ENCODE measurements around the gene CCDC137. TPM values are rescaled to one million over a fixed set of nuclear protein-coding genes. Genes with fewer than 3 reads are reported as not detected.

Gene CCDC137
- total and polyA plus RNA-seq, 2 of the 13 experiments (the other 11 are each of a cell fraction or from before 2014, with no cell fraction given) = 14.6 to 39.1 TPM

DNA sequence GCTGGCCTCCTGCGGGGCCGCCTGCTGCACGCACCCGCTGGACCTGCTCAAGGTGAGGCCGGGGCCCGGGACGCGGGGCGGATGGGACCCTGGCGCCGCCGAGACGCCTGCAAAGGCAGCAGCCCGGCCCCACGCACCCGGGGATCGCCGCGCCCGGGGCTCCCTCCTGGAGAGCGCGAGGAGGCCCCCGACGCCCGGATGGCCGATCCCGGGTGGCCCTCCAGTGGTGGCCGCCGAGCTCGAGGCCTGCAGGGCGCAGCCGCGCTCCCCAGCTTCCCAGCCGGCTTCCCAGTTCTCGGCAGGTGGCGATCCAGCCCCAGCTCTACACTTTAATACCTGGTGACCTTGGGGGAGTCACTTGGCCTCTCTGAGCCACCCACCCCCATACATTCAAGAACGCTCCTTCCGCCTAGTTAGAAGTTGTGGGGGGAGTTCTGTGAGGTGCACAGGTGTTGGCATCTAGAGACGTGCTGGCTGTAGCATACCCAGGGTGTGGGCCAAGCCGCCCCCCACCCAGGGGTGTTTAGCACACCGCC is 46.0 kb downstream of the CCDC137 start (continued):
- peak; percentile 28; the same call in 1 of the 2 replicates for TF ChIP-seq SALL1 (CRISPR knock-in tag; IDR thresholded peaks at IDR 0.05)
- TF ChIP-seq MBNL3 (CRISPR knock-in tag; conservative IDR thresholded peaks at IDR 0.05) = no peak
- TF ChIP-seq HHEX (CRISPR knock-in tag; IDR thresholded peaks at IDR 0.05) = no peak
- TF ChIP-seq, protein P1, sequence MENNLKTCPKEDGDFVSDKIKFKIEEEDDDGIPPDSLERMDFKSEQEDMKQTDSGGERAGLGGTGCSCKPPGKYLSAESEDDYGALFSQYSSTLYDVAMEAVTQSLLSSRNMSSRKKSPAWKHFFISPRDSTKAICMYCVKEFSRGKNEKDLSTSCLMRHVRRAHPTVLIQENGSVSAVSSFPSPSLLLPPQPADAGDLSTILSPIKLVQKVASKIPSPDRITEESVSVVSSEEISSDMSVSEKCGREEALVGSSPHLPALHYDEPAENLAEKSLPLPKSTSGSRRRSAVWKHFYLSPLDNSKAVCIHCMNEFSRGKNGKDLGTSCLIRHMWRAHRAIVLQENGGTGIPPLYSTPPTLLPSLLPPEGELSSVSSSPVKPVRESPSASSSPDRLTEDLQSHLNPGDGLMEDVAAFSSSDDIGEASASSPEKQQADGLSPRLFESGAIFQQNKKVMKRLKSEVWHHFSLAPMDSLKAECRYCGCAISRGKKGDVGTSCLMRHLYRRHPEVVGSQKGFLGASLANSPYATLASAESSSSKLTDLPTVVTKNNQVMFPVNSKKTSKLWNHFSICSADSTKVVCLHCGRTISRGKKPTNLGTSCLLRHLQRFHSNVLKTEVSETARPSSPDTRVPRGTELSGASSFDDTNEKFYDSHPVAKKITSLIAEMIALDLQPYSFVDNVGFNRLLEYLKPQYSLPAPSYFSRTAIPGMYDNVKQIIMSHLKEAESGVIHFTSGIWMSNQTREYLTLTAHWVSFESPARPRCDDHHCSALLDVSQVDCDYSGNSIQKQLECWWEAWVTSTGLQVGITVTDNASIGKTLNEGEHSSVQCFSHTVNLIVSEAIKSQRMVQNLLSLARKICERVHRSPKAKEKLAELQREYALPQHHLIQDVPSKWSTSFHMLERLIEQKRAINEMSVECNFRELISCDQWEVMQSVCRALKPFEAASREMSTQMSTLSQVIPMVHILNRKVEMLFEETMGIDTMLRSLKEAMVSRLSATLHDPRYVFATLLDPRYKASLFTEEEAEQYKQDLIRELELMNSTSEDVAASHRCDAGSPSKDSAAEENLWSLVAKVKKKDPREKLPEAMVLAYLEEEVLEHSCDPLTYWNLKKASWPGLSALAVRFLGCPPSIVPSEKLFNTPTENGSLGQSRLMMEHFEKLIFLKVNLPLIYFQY (CRISPR knock-in tag; IDR thresholded peaks at IDR 0.05; ENCODE audit: borderline replicate concordance) = no peak
- TF ChIP-seq CREM (IDR thresholded peaks at IDR 0.05) = no peak
- TF ChIP-seq CREM (CRISPR knock-in tag; IDR thresholded peaks at IDR 0.05) = no peak
- TF ChIP-seq ZNF788 (CRISPR knock-in tag; IDR thresholded peaks at IDR 0.05; ENCODE audit: borderline replicate concordance) = no peak; the same call in 1 of the 2 replicates
- TF ChIP-seq FOSL2 (CRISPR knock-in tag; IDR thresholded peaks at IDR 0.05) = no peak
- TF ChIP-seq ZBTB26 (CRISPR knock-in tag; IDR thresholded peaks at IDR 0.05; ENCODE audit: borderline replicate concordance) = no peak
- no peak for TF ChIP-seq FLYWCH1 (CRISPR knock-in tag; IDR thresholded peaks at IDR 0.05)
- no peak for TF ChIP-seq TAF1 (CRISPR knock-in tag; IDR thresholded peaks at IDR 0.05)
- no peak for TF ChIP-seq NONO (IDR thresholded peaks at IDR 0.05)
- TF ChIP-seq NONO (CRISPR knock-in tag; conservative IDR thresholded peaks at IDR 0.05) = no peak
- TF ChIP-seq, protein P2, sequence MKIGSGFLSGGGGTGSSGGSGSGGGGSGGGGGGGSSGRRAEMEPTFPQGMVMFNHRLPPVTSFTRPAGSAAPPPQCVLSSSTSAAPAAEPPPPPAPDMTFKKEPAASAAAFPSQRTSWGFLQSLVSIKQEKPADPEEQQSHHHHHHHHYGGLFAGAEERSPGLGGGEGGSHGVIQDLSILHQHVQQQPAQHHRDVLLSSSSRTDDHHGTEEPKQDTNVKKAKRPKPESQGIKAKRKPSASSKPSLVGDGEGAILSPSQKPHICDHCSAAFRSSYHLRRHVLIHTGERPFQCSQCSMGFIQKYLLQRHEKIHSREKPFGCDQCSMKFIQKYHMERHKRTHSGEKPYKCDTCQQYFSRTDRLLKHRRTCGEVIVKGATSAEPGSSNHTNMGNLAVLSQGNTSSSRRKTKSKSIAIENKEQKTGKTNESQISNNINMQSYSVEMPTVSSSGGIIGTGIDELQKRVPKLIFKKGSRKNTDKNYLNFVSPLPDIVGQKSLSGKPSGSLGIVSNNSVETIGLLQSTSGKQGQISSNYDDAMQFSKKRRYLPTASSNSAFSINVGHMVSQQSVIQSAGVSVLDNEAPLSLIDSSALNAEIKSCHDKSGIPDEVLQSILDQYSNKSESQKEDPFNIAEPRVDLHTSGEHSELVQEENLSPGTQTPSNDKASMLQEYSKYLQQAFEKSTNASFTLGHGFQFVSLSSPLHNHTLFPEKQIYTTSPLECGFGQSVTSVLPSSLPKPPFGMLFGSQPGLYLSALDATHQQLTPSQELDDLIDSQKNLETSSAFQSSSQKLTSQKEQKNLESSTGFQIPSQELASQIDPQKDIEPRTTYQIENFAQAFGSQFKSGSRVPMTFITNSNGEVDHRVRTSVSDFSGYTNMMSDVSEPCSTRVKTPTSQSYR (CRISPR knock-in tag; IDR thresholded peaks at IDR 0.05; ENCODE audit: borderline replicate concordance) = peak; percentile 9; the same call in 1 of the 2 replicates
- TF ChIP-seq ZSCAN30 (CRISPR knock-in tag; IDR thresholded peaks at IDR 0.05) = no peak
- TF ChIP-seq ATF1 (CRISPR knock-in tag; IDR thresholded peaks at IDR 0.05) = no peak
- TF ChIP-seq ZNF652 (CRISPR knock-in tag; IDR thresholded peaks at IDR 0.05; ENCODE audit: borderline replicate concordance, low read depth) = no peak
- TF ChIP-seq, protein P3, sequence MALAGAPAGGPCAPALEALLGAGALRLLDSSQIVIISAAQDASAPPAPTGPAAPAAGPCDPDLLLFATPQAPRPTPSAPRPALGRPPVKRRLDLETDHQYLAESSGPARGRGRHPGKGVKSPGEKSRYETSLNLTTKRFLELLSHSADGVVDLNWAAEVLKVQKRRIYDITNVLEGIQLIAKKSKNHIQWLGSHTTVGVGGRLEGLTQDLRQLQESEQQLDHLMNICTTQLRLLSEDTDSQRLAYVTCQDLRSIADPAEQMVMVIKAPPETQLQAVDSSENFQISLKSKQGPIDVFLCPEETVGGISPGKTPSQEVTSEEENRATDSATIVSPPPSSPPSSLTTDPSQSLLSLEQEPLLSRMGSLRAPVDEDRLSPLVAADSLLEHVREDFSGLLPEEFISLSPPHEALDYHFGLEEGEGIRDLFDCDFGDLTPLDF (CRISPR knock-in tag; IDR thresholded peaks at IDR 0.05) = no peak; the same call in 1 of the 2 replicates
- TF ChIP-seq HMG20A (CRISPR knock-in tag; IDR thresholded peaks at IDR 0.05; ENCODE audit: borderline replicate concordance) = no peak
- peak; percentile 77; the same call in 1 of the 2 replicates for TF ChIP-seq ZSCAN20 (CRISPR knock-in tag; IDR thresholded peaks at IDR 0.05; ENCODE audit: borderline replicate concordance)
- no peak for TF ChIP-seq ZNF264 (CRISPR knock-in tag; IDR thresholded peaks at IDR 0.05)
- TF ChIP-seq DPF2 (CRISPR knock-in tag; IDR thresholded peaks at IDR 0.05; ENCODE audit: borderline replicate concordance, low read depth) = no peak
